Body of pancreas (tissue), 4 donors: Measurements from ENCODE around the gene DPY19L1. TPM values are rescaled to one million over a fixed set of nuclear protein-coding genes. Genes with fewer than 3 reads are reported as not detected.
"Not testable (repeated sequence)": the region's sequence is repeated elsewhere in the genome, so short reads cannot be mapped to it uniquely, and the experiment has no call there.

Source experiments
- ATAC-seq: fragments of 150-250 bp; one replicate; pipeline ENCODE4 v1.9.1; 2016
- DNase-seq, 4 donors: peaks; one replicate each; pipeline ENCODE4 v3.0.0-alpha.2; 2019
- H3K27ac ChIP-seq, 4 donors: fragments of 200-600 bp; sonication (generic); 1 replicate in 3 of 4; 2 replicates in 1 of 4; pipeline versions ENCODE4 v1.5.1 to v1.6.1; 2016 to 2019; ENCODE audit warnings: mild to moderate bottlenecking in 1 of 4, mixed read lengths in 1 of 4, moderate library complexity in 1 of 4
- H3K27me3 ChIP-seq, 2 donors: fragments of 200-600 bp; sonication (generic); one replicate each; pipeline ENCODE4 v1.6.0; 2016; ENCODE audit warnings: mild to moderate bottlenecking in 1 of 2
- H3K36me3 ChIP-seq, 2 donors: fragments of 200-600 bp; sonication (generic); replicated peaks in 1 of 2; 2 replicates each; pipeline ENCODE4 v1.5.1; 2016; ENCODE audit warnings: low read depth in 2 of 2; ENCODE audit not compliant: insufficient read depth in 1 of 2
- H3K4me1 ChIP-seq: fragments of 200-600 bp; sonication (generic); one replicate; pipeline ENCODE4 v1.6.0; 2016
- H3K4me3 ChIP-seq, 2 donors: fragments of 200-600 bp; sonication (generic); 1 replicate in 1 of 2; 2 replicates in 1 of 2; pipeline ENCODE4 v1.5.1; 2016 to 2019
- H3K9me3 ChIP-seq, 3 donors: fragments of 200-600 bp; sonication (generic); 1 replicate in 2 of 3; 2 replicates in 1 of 3; pipeline ENCODE4 v1.5.1; 2016
- POLR2A ChIP-seq, 3 donors: fragments of 450-650 bp; IDR thresholded peaks; one replicate each; pipeline ENCODE4 v1.6.1; 2016; ENCODE audit warnings: antibody characterized with exemption in 3 of 3, mild to moderate bottlenecking in 2 of 3
- WGBS, 2 donors: methylation state at CpG; one replicate each; pipeline ENCODE4 v1.1.5; 2017; 5-methylcytosine and 5-hydroxymethylcytosine counted together
- intact Hi-C: fragments of 100-400 bp; cut with DNase I; formaldehyde crosslinking; loops from one replicate; pipeline ENCODE4 v1.15.1; 2023
- total RNA-seq, 2 donors: library from RNA; depleted of rRNA; stranded (reverse); fragments of >200 nt; gene quantifications; one replicate each; pipeline ENCODE4 v1.1.0, GENCODE V29; 2016
- TF ChIP-seq, protein P1 (sequence below), 7 experiments: fragments of 450-650 bp in 4 of 7; fragments of 200-600 bp in 3 of 7; sonication (generic) in 3 of 7; IDR thresholded peaks; one replicate each; pipeline ENCODE4 v1.5.1; 2016 to 2019; ENCODE audit warnings: antibody characterized with exemption in 7 of 7

Gene DPY19L1
- total RNA-seq, 2 donors from 2014 or later, result 6.6 to 8.8 TPM

DNA sequence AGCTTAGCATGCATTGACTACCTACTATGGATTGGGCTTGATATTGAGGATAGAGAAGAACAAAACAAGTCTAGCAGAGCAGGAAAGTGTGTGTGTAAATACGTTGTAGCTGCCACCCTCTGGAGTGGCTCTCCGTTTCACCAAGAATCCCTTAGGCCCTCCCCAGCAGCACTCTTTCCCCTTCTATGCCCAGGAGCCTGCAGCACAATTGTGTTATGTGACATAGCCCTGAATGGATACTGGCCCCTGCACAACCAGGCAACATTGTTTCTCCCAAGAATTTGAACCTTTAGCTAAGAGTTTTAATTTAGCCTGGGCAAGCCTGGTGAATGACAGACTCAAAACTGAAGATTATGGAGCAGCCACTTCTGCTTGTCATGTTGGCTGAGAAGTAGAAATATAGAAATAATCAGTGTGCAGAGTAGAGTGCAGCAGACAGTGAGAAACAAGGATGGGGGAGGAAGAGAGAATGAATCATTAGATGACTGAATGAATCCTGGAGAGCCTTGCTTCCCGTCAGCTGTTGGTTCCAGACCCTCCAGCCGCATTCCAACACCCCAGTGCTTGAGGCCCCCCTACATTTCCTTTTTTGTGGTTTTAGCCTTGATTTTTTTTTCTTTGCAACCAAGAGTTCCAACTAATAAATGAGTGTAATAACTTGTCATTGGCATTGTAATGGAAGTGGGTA is 16.3 kb upstream of the DPY19L1 start:
- DNase-seq, H3K27ac ChIP-seq, H3K9me3 ChIP-seq, H3K27me3 ChIP-seq, H3K36me3 ChIP-seq, ATAC-seq, H3K4me1 ChIP-seq, H3K4me3 ChIP-seq, intact Hi-C loops: not testable (repeated sequence)
- 72 to 79% methylated on average over 4 of the region's 4 CpGs for WGBS, 2 donors

DNA sequence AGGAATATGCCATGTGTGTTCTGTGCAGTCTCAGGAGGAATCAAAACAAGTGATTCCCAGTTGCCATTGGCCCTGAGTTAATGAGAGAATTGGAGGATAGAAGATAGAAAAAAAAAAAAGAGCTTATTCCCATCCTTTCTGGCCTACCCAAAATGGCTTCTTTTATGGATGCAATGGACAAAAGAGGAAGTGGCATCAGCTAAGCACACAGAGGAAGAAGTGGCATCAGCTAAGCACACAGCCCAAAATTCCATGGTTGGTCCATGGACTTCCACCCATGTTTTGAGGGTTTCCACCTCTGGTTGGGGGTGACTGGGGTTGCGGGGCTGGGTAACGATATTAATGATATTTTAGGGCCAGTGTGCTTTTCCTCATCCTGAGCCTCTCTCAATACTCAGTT is 11.1 kb upstream of the DPY19L1 start:
- H3K9me3 ChIP-seq, H3K27ac ChIP-seq, ATAC-seq, H3K4me1 ChIP-seq, H3K4me3 ChIP-seq, DNase-seq, H3K36me3 ChIP-seq, H3K27me3 ChIP-seq, intact Hi-C loops: not testable (repeated sequence)
- WGBS, 2 donors, result 89 to 92% methylated on average over 2 of the region's 2 CpGs

DNA sequence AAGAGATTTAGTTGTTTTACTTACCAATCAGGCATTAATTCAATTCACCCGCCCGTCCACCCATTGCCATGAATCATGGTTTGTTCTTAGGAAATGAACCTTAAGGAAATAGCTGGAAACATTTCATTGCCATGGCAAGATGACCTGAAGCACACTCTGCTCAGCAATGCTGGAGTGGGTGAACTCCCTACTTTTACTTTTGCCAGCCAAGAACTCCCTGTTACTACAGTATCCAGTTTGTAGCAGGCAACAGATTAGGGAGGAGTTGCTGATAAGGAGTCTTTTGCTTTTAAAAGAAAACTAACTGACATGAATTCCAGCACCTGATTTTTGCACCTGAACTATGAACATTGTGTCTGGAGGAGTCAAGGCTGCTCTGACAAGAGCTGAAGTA is 10.6 kb upstream of the DPY19L1 start:
- DNase-seq, result not testable (repeated sequence)
- 91 to 94% methylated on average over 2 of the region's 2 CpGs for WGBS, 2 donors

DNA sequence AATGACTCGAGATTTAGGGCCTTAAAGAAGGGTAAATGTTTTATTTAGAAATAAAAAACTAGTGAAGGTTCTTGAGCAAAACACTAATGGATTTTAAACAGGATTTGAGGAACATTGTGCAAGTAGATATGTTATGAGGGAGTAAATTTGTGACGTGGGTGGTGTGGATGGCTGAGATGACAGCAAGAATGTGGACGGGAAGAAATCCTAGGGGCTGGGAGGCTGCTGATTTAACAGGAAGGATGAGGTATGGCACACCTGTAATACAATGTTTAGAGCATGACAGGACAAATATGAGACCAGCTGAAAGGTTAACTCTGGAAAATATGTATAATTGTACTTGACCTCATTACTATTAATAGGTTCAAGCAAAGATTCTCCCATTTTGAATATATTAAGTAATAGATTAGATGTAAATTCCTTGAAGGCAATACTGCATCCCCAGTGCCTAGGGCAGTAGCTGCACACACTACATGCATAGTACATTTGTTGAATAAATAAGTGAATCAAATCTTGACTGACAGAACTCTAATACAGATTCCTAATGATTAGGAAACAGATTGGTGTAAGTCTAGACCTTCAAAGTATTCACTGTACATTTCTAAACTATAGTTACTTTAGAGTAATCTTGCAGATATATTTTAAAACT is 10.1 kb upstream of the DPY19L1 start:
- intact Hi-C loops, ATAC-seq, H3K4me3 ChIP-seq, H3K9me3 ChIP-seq, DNase-seq, H3K27ac ChIP-seq, H3K27me3 ChIP-seq, H3K4me1 ChIP-seq, H3K36me3 ChIP-seq: not testable (repeated sequence)
- WGBS, 2 donors, result 67 to 68% methylated on average over 3 of the region's 3 CpGs

More for the DNA sequence above, 10.6 kb upstream of the DPY19L1 start:
- H3K4me3 ChIP-seq, H3K36me3 ChIP-seq, H3K27ac ChIP-seq, H3K4me1 ChIP-seq, ATAC-seq, H3K27me3 ChIP-seq, intact Hi-C loops, H3K9me3 ChIP-seq: not testable (repeated sequence)

DNA sequence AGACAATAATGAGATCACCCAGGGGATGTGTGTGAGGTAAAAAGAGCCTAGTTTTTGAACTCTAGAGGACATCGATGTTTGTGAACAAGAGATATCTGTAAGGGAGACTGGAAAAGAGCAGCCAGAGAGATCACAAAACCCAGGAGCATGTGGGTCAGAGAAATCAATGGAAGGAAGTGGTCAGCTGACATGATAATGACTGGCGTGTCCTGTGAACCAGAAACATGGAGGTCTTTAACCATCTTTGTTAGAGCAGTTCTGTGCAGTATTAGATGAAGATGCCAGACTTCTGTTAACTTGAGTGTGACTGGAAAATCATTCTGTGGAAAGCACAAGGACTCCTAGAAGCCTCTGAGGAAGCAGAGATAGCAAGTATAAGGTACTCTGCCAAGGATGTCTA is 6.0 kb upstream of the DPY19L1 start:
- H3K4me3 ChIP-seq, H3K27me3 ChIP-seq, H3K27ac ChIP-seq, H3K36me3 ChIP-seq, DNase-seq, H3K4me1 ChIP-seq, intact Hi-C loops, H3K9me3 ChIP-seq, ATAC-seq: not testable (repeated sequence)
- 78 to 84% methylated on average over 2 of the region's 2 CpGs for WGBS, 2 donors

DNA sequence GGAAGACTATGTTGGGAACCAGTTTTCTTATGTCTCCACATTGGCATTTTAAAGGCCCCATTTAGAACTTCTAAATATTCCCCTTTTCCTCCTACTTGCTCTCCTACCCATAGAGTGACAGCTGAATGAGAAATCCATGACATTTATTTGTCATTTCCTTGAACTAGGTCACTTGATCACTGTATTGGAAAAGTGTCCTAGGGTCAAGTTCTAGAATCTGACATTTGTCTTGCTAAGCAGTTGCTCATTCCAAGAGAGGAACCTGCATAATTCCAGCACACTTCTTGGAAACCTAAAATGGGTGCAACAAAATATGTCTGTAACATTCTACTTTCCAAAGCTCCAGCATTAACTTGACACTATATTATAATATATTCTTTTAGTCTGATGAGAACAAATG is 3.6 kb upstream of the DPY19L1 start:
- Histone ChIP-seq H3K27me3 (no peaks in the 10 kb centered on the region), H3K4me1 (peaks cover 13% of the 10 kb centered on the region), H3K9me3 (no peaks in the 10 kb centered on the region), H3K27ac (no peak overlapping the region), H3K36me3 (no peaks in the 10 kb centered on the region), H3K4me3 (no peak overlapping the region)
- DNase-seq (no peak), ATAC-seq (no peak)
- TF ChIP-seq, protein P1, sequence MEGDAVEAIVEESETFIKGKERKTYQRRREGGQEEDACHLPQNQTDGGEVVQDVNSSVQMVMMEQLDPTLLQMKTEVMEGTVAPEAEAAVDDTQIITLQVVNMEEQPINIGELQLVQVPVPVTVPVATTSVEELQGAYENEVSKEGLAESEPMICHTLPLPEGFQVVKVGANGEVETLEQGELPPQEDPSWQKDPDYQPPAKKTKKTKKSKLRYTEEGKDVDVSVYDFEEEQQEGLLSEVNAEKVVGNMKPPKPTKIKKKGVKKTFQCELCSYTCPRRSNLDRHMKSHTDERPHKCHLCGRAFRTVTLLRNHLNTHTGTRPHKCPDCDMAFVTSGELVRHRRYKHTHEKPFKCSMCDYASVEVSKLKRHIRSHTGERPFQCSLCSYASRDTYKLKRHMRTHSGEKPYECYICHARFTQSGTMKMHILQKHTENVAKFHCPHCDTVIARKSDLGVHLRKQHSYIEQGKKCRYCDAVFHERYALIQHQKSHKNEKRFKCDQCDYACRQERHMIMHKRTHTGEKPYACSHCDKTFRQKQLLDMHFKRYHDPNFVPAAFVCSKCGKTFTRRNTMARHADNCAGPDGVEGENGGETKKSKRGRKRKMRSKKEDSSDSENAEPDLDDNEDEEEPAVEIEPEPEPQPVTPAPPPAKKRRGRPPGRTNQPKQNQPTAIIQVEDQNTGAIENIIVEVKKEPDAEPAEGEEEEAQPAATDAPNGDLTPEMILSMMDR (IDR thresholded peaks at IDR 0.05), result no peak
- TF ChIP-seq POLR2A (IDR thresholded peaks at IDR 0.05), result no peak
- intact Hi-C loops, result no loop called here

DNA sequence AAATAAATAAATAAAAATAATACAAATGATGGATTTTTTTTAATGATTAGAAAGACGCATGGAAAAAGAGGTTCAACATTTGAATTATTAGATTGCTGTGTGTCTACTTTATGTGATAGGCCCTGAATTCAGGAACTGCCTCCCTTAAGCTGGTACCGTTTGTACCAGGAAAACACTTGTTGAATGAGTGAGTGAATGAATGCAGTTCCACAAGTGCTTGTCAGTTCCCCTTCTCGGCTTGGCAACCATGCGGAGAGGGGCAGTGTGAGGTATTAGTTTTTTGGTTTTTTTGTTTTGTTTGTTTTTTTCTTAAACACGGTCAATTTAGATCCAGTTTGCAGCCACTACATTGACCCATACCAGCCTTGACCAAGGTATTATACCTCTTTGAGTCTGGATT is 2.1 kb upstream of the DPY19L1 start:
- 89 to 93% methylated on average over 5 of the region's 5 CpGs for WGBS, 2 donors
- DNase-seq (no peak), ATAC-seq (no peak)
- no peaks in the 10 kb centered on the region for H3K36me3 ChIP-seq
- H3K27me3 ChIP-seq, result no peaks in the 10 kb centered on the region
- H3K4me1 ChIP-seq, result peaks cover 22% of the 10 kb centered on the region
- intact Hi-C loops, result no loop called here
- H3K27ac ChIP-seq, result no peak overlapping the region
- TF ChIP-seq, protein P1 (IDR thresholded peaks at IDR 0.05), result no peak
- TF ChIP-seq POLR2A (IDR thresholded peaks at IDR 0.05), result no peak
- H3K9me3 ChIP-seq, result no peaks in the 10 kb centered on the region
- no peak overlapping the region for H3K4me3 ChIP-seq
